HG02870 (cell line): Measurements from ENCODE around the gene EIF3C.
"Not testable (repeated sequence)": the region's sequence is repeated elsewhere in the genome, so short reads cannot be mapped to it uniquely, and the experiment has no call there.

ENCODE experiments used
- ATAC-seq: cut with Tn5 transposase; IDR thresholded peaks from one replicate; pipeline ENCODE4 v1.9.1; 2021; ENCODE audit warnings: mild to moderate bottlenecking, moderate library complexity; ENCODE audit not compliant: unreplicated experiment

Gene EIF3C

GRCh38 chr16:28711220-28712083 is at the start of gene EIF3C:
Gene EIF3C (plus strand): TSS chr16:28711464. CDS start chr16:28711687, 223 bp downstream.
- peak; percentile 98 for ATAC-seq

GRCh38 chr16:28666264-28666663 is 45.0 kb upstream of the EIF3C start:
- not testable (repeated sequence) for ATAC-seq

- ATAC-seq: not testable (repeated sequence)
These were observed 43.8 kb upstream of the EIF3C start for GRCh38 chr16:28667480-28667879.

GRCh38 chr16:28668199-28668598 is 43.1 kb upstream of the EIF3C start:
- not testable (repeated sequence) for ATAC-seq

GRCh38 chr16:28688327-28688952 is 22.8 kb upstream of the EIF3C start:
- not testable (repeated sequence) for ATAC-seq

GRCh38 chr16:28689425-28689824 is 21.8 kb upstream of the EIF3C start:
- not testable (repeated sequence) for ATAC-seq

GRCh38 chr16:28691722-28692121 is 19.5 kb upstream of the EIF3C start:
- ATAC-seq: not testable (repeated sequence)

- not testable (repeated sequence) for ATAC-seq
These were observed 17.9 kb upstream of the EIF3C start for GRCh38 chr16:28693257-28693950.

- not testable (repeated sequence) for ATAC-seq
These were observed 11.5 kb upstream of the EIF3C start for GRCh38 chr16:28699792-28700191.

- ATAC-seq: not testable (repeated sequence)
These were observed 10.9 kb upstream of the EIF3C start for GRCh38 chr16:28700349-28700748.

GRCh38 chr16:28701384-28701783 is 9.9 kb upstream of the EIF3C start:
- not testable (repeated sequence) for ATAC-seq

GRCh38 chr16:28704246-28704645 is 7.0 kb upstream of the EIF3C start:
- ATAC-seq: not testable (repeated sequence)

GRCh38 chr16:28722852-28723650 is 11.8 kb downstream of the EIF3C start:
- not testable (repeated sequence) for ATAC-seq

GRCh38 chr16:28731253-28731652 is 20.0 kb downstream of the EIF3C start:
- ATAC-seq: not testable (repeated sequence)

GRCh38 chr16:28732455-28733124 is 21.3 kb downstream of the EIF3C start:
- not testable (repeated sequence) for ATAC-seq

- not testable (repeated sequence) for ATAC-seq
These were observed 28.5 kb downstream of the EIF3C start for GRCh38 chr16:28739787-28740186.

GRCh38 chr16:28740631-28741030 is 29.4 kb downstream of the EIF3C start:
- not testable (repeated sequence) for ATAC-seq

GRCh38 chr16:28741295-28741694 is 30.0 kb downstream of the EIF3C start:
- not testable (repeated sequence) for ATAC-seq

GRCh38 chr16:28746618-28747350 is 35.5 kb downstream of the EIF3C start:
- not testable (repeated sequence) for ATAC-seq
